Endothelial cell of umbilical vein (primary cell): ENCODE measurements around the gene CEACAM1. TPM values are rescaled to one million over a fixed set of nuclear protein-coding genes. Genes with fewer than 3 reads are reported as not detected.

Experiments
- BruUV-seq: library from RNA; stranded (reverse); fragments of 400-500 nt; replicated peaks from 2 replicates; lab custom pipeline; 2021; lab: Mats Ljungman, UMichigan
- CTCF ChIA-PET: fragments of 300-600, 350-600 bp; sonication (Branson Sonifier 250); formaldehyde crosslinking; loops from one replicate; lab custom pipeline; 2021; ENCODE audit warnings: antibody characterized with exemption, inconsistent platforms; lab: Charles Lee
- POLR2A ChIA-PET: fragments of 300-600, 350-600 bp; sonication (Branson Sonifier 250); formaldehyde crosslinking; loops from one replicate; lab custom pipeline; 2021; ENCODE audit warnings: antibody characterized with exemption, inconsistent platforms; lab: Charles Lee
- DNase-seq: peaks from one replicate; pipeline ENCODE4 v3.0.0-alpha.2; 2011; ENCODE audit warnings: low read depth, low spot score
- FAIRE-seq: peaks from 2 replicates; lab custom pipeline; 2011; peaks lifted over from hg19 to GRCh38; lab: Jason Lieb, UNC
- H2AFZ ChIP-seq: 2 replicates; pipeline ENCODE4 v1.6.0; 2012; ENCODE audit warnings: low read depth, low read length, control low read depth, inconsistent platforms
- H3K27ac ChIP-seq: 2 replicates; pipeline ENCODE4 v1.5.1; 2011; ENCODE audit warnings: low read depth, mild to moderate bottlenecking, control low read depth, low read length, moderate library complexity; ENCODE audit not compliant: insufficient read depth
- H3K27me3 ChIP-seq, 2 experiments: 2 replicates each; pipeline versions ENCODE4 v1.6.0 to v1.6.1; 2011; ENCODE audit warnings: low read length in 2 of 2, mixed read lengths in 1 of 2; ENCODE audit not compliant: control insufficient read depth in 2 of 2, insufficient read depth in 2 of 2
- H3K36me3 ChIP-seq, 2 experiments: 2 replicates in 1 of 2; 3 replicates in 1 of 2; pipeline ENCODE4 v1.5.1; 2011; ENCODE audit warnings: low read length in 2 of 2, mild to moderate bottlenecking in 1 of 2, moderate library complexity in 1 of 2; ENCODE audit not compliant: control insufficient read depth in 2 of 2, insufficient read depth in 2 of 2; ENCODE audit errors: extremely low read depth in 1 of 2
- H3K4me1 ChIP-seq: 3 replicates; pipeline ENCODE4 v1.5.1; 2011; ENCODE audit warnings: mild to moderate bottlenecking, low read length; ENCODE audit not compliant: control insufficient read depth, insufficient read depth; ENCODE audit errors: extremely low read depth
- H3K4me2 ChIP-seq: 2 replicates; pipeline ENCODE4 v1.6.1; 2011; ENCODE audit warnings: low read length, control low read depth, mixed read lengths; ENCODE audit not compliant: insufficient read depth
- H3K4me3 ChIP-seq, 3 experiments: fragments of 200-600 bp in 1 of 3; sonication (generic), shearing (Covaris generic) in 1 of 3; replicated peaks in 1 of 3; 2 replicates each; pipeline ENCODE4 v1.5.1; 2011 to 2016; ENCODE audit warnings: control low read depth in 3 of 3, low read length in 3 of 3, mild to moderate bottlenecking in 2 of 3, inconsistent platforms in 1 of 3, low read depth in 1 of 3, moderate library complexity in 1 of 3; ENCODE audit not compliant: insufficient read depth in 1 of 3
- H3K79me2 ChIP-seq: 2 replicates; pipeline ENCODE4 v1.6.0; 2012; ENCODE audit warnings: low read length, inconsistent platforms; ENCODE audit not compliant: control insufficient read depth, insufficient read depth
- H3K9ac ChIP-seq: replicated peaks from 2 replicates; pipeline ENCODE3; 2011; ENCODE audit warnings: low read length, control low read depth; ENCODE audit not compliant: insufficient read depth; ENCODE audit errors: extremely low read depth
- H3K9me1 ChIP-seq: replicated peaks from 3 replicates; pipeline ENCODE4 v1.6.0; 2011; ENCODE audit warnings: mild to moderate bottlenecking, low read length; ENCODE audit not compliant: control insufficient read depth, insufficient read depth; ENCODE audit errors: extremely low read depth
- H3K9me3 ChIP-seq: replicated peaks from 2 replicates; pipeline ENCODE4 v1.5.1; 2012; ENCODE audit warnings: low read length, inconsistent platforms; ENCODE audit not compliant: control insufficient read depth, insufficient read depth
- H4K20me1 ChIP-seq: replicated peaks from 2 replicates; pipeline ENCODE3; 2011; ENCODE audit warnings: mild to moderate bottlenecking, low read length; ENCODE audit not compliant: control insufficient read depth, insufficient read depth; ENCODE audit errors: extremely low read depth
- EZH2 ChIP-seq: IDR thresholded peaks from 2 replicates; pipeline ENCODE4 v1.6.1; 2012; ENCODE audit warnings: borderline replicate concordance, low read depth, mild to moderate bottlenecking, moderate library complexity, low read length, inconsistent platforms; ENCODE audit not compliant: severe bottlenecking
- FOS ChIP-seq: IDR thresholded peaks from 2 replicates; pipeline ENCODE4 v1.6.1; 2011; ENCODE audit warnings: mild to moderate bottlenecking, low read length, moderate library complexity, borderline replicate concordance; ENCODE audit not compliant: insufficient read depth
- GATA2 ChIP-seq: IDR thresholded peaks from 2 replicates; pipeline ENCODE4 v1.7.0; 2011; ENCODE audit warnings: low read depth, mild to moderate bottlenecking, moderate library complexity, mixed read lengths, low read length; ENCODE audit not compliant: insufficient read length, insufficient read depth
- JUN ChIP-seq: IDR thresholded peaks from 2 replicates; pipeline ENCODE4 v1.6.1; 2011; ENCODE audit warnings: borderline replicate concordance, low read depth; ENCODE audit not compliant: insufficient read length, insufficient read depth
- MYC ChIP-seq: IDR thresholded peaks from one replicate; pipeline ENCODE4 v1.6.1; 2011; ENCODE audit warnings: mild to moderate bottlenecking, low read depth, low read length
- POLR2A ChIP-seq: IDR thresholded peaks from 2 replicates; pipeline ENCODE4 v1.6.1; 2012; ENCODE audit warnings: low read depth, mild to moderate bottlenecking, control low read depth, low read length
- POLR2AphosphoS5 ChIP-seq: IDR thresholded peaks from 2 replicates; pipeline ENCODE4 v1.6.1; 2012; ENCODE audit warnings: low read depth, mild to moderate bottlenecking, control low read depth, low read length, moderate library complexity; ENCODE audit not compliant: insufficient read depth
- dilution Hi-C: fragments of 300-500 bp; cut with MboI; formaldehyde crosslinking; loops from one replicate; pipeline ENCODE4 v1.15.0; 2019; ENCODE audit warnings: low sequenced_read_pairs; ENCODE audit not compliant: extremely low pct_ligation_motif_present
- intact Hi-C: fragments of 100-400 bp; cut with micrococcal nuclease; formaldehyde crosslinking; loops from one replicate; pipeline ENCODE4 v1.10.0; 2022
- polyA plus RNA-seq, 4 experiments: library from polyadenylated mRNA; depleted of rRNA in 3 of 4; stranded (reverse) in 3 of 4; unstranded in 1 of 4; fragments of >200 nt; gene quantifications; 2 replicates each; pipeline versions ENCODE4 v1.2.1 to v1.2.3, GENCODE V29; 2011 to 2012; ENCODE audit warnings: missing spikeins in 1 of 4
- total RNA-seq: library from RNA; stranded (reverse); gene quantifications from 2 replicates; pipeline ENCODE4 v1.2.3, GENCODE V29; 2021
- TF ChIP-seq, protein P1 (sequence below), 2 donors: IDR thresholded peaks; 1 replicate in 1 of 2; 2 replicates in 1 of 2; pipeline ENCODE4 v1.5.1; 2011; ENCODE audit warnings: low read length in 2 of 2, mild to moderate bottlenecking in 2 of 2, moderate library complexity in 2 of 2, control low read depth in 1 of 2, inconsistent platforms in 1 of 2, low read depth in 1 of 2; ENCODE audit not compliant: insufficient read depth in 1 of 2; ENCODE audit errors: extremely low read depth in 1 of 2
- TF ChIP-seq, protein P2 (sequence below): IDR thresholded peaks from 2 replicates; pipeline ENCODE4 v1.6.1; 2011; ENCODE audit not compliant: insufficient read depth, insufficient read length

Gene CEACAM1
- total and polyA plus RNA-seq, 2 donors (not counting 3 experiments of a cell fraction or from before 2014, with no cell fraction given) = 3.5 to 3.6 TPM

DNA sequence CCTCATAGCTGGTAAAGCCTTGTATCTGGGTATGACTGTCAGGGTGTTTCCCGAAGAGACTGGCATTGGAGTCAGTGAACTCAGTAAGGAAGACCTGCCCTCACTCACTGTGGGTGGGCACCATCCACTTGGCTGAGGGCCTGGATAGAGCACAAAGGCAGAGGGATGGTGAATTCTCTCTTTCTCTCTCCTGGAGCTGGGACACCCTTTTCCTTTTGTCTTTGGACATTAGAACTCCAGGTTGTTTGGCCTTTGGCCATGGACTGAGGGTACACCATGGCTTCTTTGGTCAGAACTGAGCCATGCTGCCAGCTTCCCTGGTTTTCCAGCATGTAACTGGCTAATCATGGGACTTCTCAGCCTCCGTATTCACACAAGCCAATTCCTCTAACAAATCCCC lies 4.6 kb upstream of the CEACAM1 start:
- H3K4me2 ChIP-seq = no peak overlapping the region
- H3K36me3 ChIP-seq = no peaks in the 10 kb centered on the region
- no peak overlapping the region for H2AFZ ChIP-seq
- no peak overlapping the region for H3K4me3 ChIP-seq
- peaks cover 8% of the 10 kb centered on the region for H3K4me1 ChIP-seq
- intact Hi-C loops = no loop called here
- H4K20me1 ChIP-seq = no peaks in the 10 kb centered on the region
- H3K27ac ChIP-seq = no peak overlapping the region
- no TSS peak for BruUV-seq
- no peaks in the 10 kb centered on the region for H3K27me3 ChIP-seq
- no peaks in the 10 kb centered on the region for H3K79me2 ChIP-seq
- H3K9me3 ChIP-seq = no peaks in the 10 kb centered on the region
- no peak for TF ChIP-seq EZH2
- TF ChIP-seq, protein P1, sequence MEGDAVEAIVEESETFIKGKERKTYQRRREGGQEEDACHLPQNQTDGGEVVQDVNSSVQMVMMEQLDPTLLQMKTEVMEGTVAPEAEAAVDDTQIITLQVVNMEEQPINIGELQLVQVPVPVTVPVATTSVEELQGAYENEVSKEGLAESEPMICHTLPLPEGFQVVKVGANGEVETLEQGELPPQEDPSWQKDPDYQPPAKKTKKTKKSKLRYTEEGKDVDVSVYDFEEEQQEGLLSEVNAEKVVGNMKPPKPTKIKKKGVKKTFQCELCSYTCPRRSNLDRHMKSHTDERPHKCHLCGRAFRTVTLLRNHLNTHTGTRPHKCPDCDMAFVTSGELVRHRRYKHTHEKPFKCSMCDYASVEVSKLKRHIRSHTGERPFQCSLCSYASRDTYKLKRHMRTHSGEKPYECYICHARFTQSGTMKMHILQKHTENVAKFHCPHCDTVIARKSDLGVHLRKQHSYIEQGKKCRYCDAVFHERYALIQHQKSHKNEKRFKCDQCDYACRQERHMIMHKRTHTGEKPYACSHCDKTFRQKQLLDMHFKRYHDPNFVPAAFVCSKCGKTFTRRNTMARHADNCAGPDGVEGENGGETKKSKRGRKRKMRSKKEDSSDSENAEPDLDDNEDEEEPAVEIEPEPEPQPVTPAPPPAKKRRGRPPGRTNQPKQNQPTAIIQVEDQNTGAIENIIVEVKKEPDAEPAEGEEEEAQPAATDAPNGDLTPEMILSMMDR (IDR thresholded peaks at IDR 0.05; ENCODE audit: extremely low read depth in 1 of 2, insufficient read depth in 1 of 2, low read depth in 1 of 2, low read length in 2 of 2) = no peak
- no peak for TF ChIP-seq GATA2
- TF ChIP-seq POLR2A = no peak
- TF ChIP-seq MYC = no peak
- TF ChIP-seq JUN = no peak
- TF ChIP-seq FOS = no peak
- TF ChIP-seq, protein P2, sequence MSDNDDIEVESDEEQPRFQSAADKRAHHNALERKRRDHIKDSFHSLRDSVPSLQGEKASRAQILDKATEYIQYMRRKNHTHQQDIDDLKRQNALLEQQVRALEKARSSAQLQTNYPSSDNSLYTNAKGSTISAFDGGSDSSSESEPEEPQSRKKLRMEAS = no peak
- no peak for TF ChIP-seq POLR2AphosphoS5
- CTCF ChIA-PET = interaction anchor here (1.3 to 5.6 kb wide), 3 partner anchors 78 to 82 kb away, joined by 3 to 137 read pairs (median 7); no protein-coding TSS in a partner anchor
- POLR2A ChIA-PET = no interaction called here
- FAIRE-seq = no peak
- dilution Hi-C loops = no loop called here
- DNase-seq = no peak
- H3K9me1 ChIP-seq = no peaks in the 10 kb centered on the region
- H3K9ac ChIP-seq = no peak overlapping the region
